Measurements from ENCODE around the gene ZNF514. TPM values are rescaled to one million over a fixed set of nuclear protein-coding genes. Genes with fewer than 3 reads are reported as not detected.
A peak's percentile ranks its signal among the peaks of the same experiment; 100 is the strongest.

The ZNF514 gene
- total RNA-seq: 10 to 100 TPM in 1 of 4 donors, 1 to 10 TPM in 3; 4.9 to 23.8 (median 6.9) TPM

DNA sequence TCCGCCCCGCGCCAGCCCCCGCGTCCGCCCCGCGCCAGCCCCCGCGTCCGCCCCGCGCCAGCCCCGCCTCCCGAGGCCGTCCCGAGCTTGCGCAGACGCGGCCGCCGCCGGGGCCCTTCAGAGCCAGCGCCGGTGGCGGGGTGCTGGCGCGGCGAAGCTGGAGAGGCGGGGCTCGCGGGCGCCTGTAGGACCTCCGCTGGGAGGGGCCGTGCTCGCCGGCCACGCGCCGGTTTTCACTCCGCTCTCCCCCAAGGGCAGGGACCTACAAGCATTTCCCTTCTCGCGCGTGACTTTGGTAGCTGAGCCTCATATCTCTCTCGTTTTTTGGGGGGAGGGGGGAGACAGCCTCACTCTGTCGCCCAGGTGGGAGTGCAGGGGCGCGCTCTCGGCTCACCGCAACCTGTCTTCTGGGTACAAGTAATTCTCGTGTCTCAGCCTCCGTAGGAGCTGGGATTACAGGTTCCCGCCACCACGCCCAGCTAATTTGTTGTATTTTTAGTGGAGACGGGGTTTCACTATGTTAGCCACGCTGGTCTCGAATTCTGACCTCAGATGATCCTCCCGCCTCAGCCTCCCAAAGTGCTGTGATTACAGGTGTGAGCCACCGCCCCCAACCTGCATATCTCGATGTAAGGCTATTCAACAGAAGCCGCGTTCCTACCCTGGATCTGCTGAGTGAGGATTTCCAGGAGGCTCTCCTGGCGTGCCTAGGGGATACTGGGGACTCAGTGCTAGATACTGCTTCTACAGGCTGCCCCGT is at the start of gene ZNF514:
TSS of gene ZNF514 (minus strand) at position 159 of the 760 bp plus-strand sequence. CDS start 6,595 bp downstream, outside the sequence.
- Histone ChIP-seq H3K4me3 (peak within 1 kb of the TSS; percentile 51 to 84 (median 74)), H3K9me3 (peaks cover 0 to 9% (median 0%) of the 10 kb centered on the region in 3 donors), H3K36me3 (peaks cover 0 to 25% (median 6%) of the 10 kb centered on the region in 3 donors), H3K27ac (peak within 1 kb of the TSS; percentile 83 to 90 (median 86)), H3K4me1 (peaks cover 9 to 43% (median 22%) of the 10 kb centered on the region in 3 donors), H3K27me3 (no peaks in the 10 kb centered on the region)
- 21 to 44% methylated on average over 6 to 12 of the region's 64 CpGs for WGBS, 2 donors
- TF ChIP-seq, protein P1, sequence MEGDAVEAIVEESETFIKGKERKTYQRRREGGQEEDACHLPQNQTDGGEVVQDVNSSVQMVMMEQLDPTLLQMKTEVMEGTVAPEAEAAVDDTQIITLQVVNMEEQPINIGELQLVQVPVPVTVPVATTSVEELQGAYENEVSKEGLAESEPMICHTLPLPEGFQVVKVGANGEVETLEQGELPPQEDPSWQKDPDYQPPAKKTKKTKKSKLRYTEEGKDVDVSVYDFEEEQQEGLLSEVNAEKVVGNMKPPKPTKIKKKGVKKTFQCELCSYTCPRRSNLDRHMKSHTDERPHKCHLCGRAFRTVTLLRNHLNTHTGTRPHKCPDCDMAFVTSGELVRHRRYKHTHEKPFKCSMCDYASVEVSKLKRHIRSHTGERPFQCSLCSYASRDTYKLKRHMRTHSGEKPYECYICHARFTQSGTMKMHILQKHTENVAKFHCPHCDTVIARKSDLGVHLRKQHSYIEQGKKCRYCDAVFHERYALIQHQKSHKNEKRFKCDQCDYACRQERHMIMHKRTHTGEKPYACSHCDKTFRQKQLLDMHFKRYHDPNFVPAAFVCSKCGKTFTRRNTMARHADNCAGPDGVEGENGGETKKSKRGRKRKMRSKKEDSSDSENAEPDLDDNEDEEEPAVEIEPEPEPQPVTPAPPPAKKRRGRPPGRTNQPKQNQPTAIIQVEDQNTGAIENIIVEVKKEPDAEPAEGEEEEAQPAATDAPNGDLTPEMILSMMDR (IDR thresholded peaks at IDR 0.05): no peak
- TF ChIP-seq POLR2A (IDR thresholded peaks at IDR 0.05): peak in 1 of 4 donors; percentile 21
- intact Hi-C loops (cut with DNase I): no loop called here
- peak; percentile 7 for DNase-seq

DNA sequence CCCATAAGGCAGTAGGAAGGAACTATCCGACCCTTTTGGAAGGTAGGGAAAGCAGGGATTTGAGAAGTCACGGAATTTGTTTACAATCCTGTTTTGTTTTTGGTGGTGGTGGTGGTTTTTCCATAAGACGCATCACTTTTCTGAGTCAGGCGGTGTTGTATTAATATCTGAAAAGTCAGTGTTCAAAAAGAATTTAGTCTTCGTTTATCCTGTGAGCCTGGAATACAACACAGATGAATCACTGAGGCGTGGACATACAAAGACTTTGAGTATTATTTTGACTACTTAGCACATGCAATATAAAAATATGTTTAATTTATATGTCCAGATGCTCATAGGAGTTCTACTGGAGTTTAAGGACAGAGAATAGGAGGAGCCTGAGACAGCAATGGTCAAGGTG is 48.5 kb upstream of the ZNF514 start:
- Histone ChIP-seq H3K27ac (peak overlapping the region in 3 of 4 donors; percentile 85 to 96 (median 92)), H3K4me3 (peak overlapping the region; percentile 56 to 91 (median 72)), H3K9me3 (peaks cover 0 to 39% (median 19%) of the 10 kb centered on the region in 3 donors), H3K4me1 (peaks cover 0 to 28% (median 12%) of the 10 kb centered on the region in 3 donors), H3K36me3 (peaks cover 0 to 41% (median 19%) of the 10 kb centered on the region in 3 donors), H3K27me3 (no peaks in the 10 kb centered on the region)
- no peak for DNase-seq
- TF ChIP-seq, protein P1 (IDR thresholded peaks at IDR 0.05): no peak
- no peak for TF ChIP-seq POLR2A (IDR thresholded peaks at IDR 0.05)
- 51 to 57% methylated on average over 6 of the region's 6 CpGs for WGBS, 2 donors
- intact Hi-C loops (cut with DNase I): no loop called here

DNA sequence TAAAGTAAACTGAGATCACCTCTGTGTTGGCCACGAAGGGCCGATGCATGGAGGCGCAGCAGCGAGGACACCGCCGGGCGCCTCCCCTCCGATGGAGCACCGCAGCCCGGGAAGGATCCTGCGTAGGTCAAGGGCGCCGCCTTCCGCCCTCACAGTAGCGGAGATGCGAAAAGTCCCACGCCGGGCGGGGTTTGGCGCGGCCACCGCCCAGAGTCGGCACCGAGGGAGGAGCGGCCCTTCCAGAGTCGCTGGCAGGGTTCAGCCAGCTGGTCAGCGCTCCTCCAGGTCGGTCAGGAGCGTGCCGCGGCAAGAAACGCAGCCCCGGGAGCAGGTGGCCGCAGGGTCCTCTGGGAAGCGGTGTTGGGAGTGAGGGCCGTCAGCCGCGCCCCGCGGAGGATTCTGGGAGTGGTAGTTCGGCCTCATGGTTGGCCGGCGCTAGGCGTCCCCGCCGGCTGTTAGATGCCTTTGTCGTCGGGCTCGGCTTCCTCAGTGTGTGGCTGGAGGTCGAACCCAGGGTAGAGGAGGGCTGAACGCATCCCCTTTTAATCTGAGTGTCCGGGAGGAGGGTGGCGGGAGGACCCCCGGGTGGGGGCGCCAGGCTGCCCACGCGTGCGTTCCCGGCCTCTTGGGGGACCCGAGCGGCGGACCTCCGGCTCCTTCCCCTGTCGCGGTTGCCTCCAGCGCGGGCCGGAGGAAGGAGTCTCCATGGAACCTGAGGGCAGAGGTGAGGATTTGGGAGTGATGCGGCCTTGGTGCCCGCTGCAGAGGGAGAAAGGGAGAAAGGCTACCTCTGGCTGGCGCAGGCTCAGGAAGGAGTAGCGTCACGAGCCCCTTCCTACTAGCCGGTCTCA is 47.7 kb upstream of the ZNF514 start, which contains the start of gene ZNF892:
TSS of gene ZNF892 (plus strand) at position 411 of the 851 bp plus-strand sequence. CDS start at position 706, 295 bp downstream.
- Histone ChIP-seq H3K4me3 (peak within 1 kb of the TSS; percentile 56 to 91 (median 72)), H3K9me3 (peaks cover 0 to 32% (median 11%) of the 10 kb centered on the region in 3 donors), H3K4me1 (peaks cover 0 to 28% (median 12%) of the 10 kb centered on the region in 3 donors), H3K36me3 (peaks cover 0 to 34% (median 12%) of the 10 kb centered on the region in 3 donors), H3K27ac (peak within 1 kb of the TSS; percentile 82 to 96 (median 88)), H3K27me3 (no peaks in the 10 kb centered on the region)
- peak; percentile 35 for DNase-seq
- intact Hi-C loops (cut with DNase I): no loop called here
- TF ChIP-seq POLR2A (IDR thresholded peaks at IDR 0.05): peak in 3 of 4 donors; percentile 40 to 52 (median 44)
- TF ChIP-seq, protein P1 (IDR thresholded peaks at IDR 0.05): peak; percentile 9 to 60 (median 37)
- 5 to 7% methylated on average over 4 to 20 of the region's 74 CpGs for WGBS, 2 donors

DNA sequence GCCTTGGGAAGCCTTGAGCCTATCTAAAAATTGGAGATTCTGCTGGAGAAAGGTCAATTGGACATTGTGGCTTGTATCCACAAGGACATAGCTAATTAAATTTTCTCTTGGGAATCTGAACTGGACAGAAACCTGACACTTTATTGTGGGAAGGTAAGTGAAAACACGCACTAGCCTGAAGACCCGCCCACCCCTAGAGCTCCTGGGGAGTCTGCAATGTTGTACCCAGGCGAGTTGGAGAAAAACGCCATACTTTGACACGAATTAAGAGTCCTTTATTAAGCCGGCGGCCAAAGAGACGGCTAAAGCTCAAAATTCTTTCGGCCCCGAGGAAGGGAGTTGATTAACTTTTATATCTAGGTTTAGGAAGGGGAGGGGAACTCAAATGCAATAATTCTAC is 46.4 kb upstream of the ZNF514 start:
- Histone ChIP-seq H3K4me3 (peak overlapping the region in 2 of 4 donors; percentile 73 to 91), H3K27ac (no peak overlapping the region), H3K27me3 (no peaks in the 10 kb centered on the region), H3K36me3 (peaks cover 0 to 21% (median 0%) of the 10 kb centered on the region in 3 donors), H3K9me3 (peaks cover 0 to 19% (median 0%) of the 10 kb centered on the region in 3 donors), H3K4me1 (peaks cover 0 to 28% (median 12%) of the 10 kb centered on the region in 3 donors)
- TF ChIP-seq, protein P1 (IDR thresholded peaks at IDR 0.05): no peak
- no peak for TF ChIP-seq POLR2A (IDR thresholded peaks at IDR 0.05)
- intact Hi-C loops (cut with DNase I): no loop called here
- WGBS, 2 donors: 40 to 41% methylated on average over 10 of the region's 10 CpGs
- no peak for DNase-seq
